K562 (cell line): ENCODE measurements around the gene TFPT. TPM values are rescaled to one million over a fixed set of nuclear protein-coding genes. Genes with fewer than 3 reads are reported as not detected.
A peak's percentile ranks its signal among the peaks of the same experiment; 100 is the strongest.

ENCODE experiments used
- BRF1 ChIP-seq: IDR thresholded peaks from 3 replicates; pipeline ENCODE4 v1.6.1; 2011; ENCODE audit warnings: borderline replicate concordance, mild to moderate bottlenecking; ENCODE audit not compliant: insufficient read length; ENCODE audit errors: extremely low read depth
- polyA plus RNA-seq, 8 experiments: library from polyadenylated mRNA; depleted of rRNA in 4 of 8; stranded (reverse) in 5 of 8; unstranded in 3 of 8; fragments of >200 nt; fragmentation: Nextera tagmentation in 2 of 8; fragmentation: Illumina TruSeq in 1 of 8; extraction: Ambion mirVana in 2 of 8; extraction: Trizol in 1 of 8; gene quantifications; 2 replicates each; pipeline versions ENCODE4 v1.2.1 to v1.2.3, GENCODE V29; 2011 to 2014; ENCODE audit warnings: inconsistent platforms in 1 of 8, missing spikeins in 1 of 8
- total RNA-seq, 7 experiments: library from RNA; depleted of rRNA in 6 of 7; stranded (reverse); fragments of >200 nt in 6 of 7; fragmentation: Illumina TruSeq in 2 of 7; extraction: Trizol in 2 of 7; gene quantifications; 2 replicates each; pipeline versions ENCODE4 v1.2.1 to v1.2.3, GENCODE V29; 2011 to 2021; ENCODE audit warnings: low replicate concordance in 1 of 7
- TF ChIP-seq, protein P1 (sequence below): fragments of 450-650 bp; IDR thresholded peaks from 2 replicates; pipeline ENCODE4 v1.6.1; 2018; ENCODE audit not compliant: partially characterized antibody
- TF ChIP-seq, protein P2 (sequence below): fragments of 450-650 bp; IDR thresholded peaks from one replicate; pipeline ENCODE4 v1.6.1; 2018; ENCODE audit warnings: mild to moderate bottlenecking, moderate library complexity; ENCODE audit not compliant: partially characterized antibody

Gene TFPT
- total and polyA plus RNA-seq, 9 of the 15 experiments (the other 6 are each of a cell fraction or from before 2014, with no cell fraction given): 0.72 to 16.4 (median 9.2) TPM

GRCh38 chr19:54154603-54155345 lies 39.3 kb upstream of the TFPT start (continued):
- TF ChIP-seq, protein P1, sequence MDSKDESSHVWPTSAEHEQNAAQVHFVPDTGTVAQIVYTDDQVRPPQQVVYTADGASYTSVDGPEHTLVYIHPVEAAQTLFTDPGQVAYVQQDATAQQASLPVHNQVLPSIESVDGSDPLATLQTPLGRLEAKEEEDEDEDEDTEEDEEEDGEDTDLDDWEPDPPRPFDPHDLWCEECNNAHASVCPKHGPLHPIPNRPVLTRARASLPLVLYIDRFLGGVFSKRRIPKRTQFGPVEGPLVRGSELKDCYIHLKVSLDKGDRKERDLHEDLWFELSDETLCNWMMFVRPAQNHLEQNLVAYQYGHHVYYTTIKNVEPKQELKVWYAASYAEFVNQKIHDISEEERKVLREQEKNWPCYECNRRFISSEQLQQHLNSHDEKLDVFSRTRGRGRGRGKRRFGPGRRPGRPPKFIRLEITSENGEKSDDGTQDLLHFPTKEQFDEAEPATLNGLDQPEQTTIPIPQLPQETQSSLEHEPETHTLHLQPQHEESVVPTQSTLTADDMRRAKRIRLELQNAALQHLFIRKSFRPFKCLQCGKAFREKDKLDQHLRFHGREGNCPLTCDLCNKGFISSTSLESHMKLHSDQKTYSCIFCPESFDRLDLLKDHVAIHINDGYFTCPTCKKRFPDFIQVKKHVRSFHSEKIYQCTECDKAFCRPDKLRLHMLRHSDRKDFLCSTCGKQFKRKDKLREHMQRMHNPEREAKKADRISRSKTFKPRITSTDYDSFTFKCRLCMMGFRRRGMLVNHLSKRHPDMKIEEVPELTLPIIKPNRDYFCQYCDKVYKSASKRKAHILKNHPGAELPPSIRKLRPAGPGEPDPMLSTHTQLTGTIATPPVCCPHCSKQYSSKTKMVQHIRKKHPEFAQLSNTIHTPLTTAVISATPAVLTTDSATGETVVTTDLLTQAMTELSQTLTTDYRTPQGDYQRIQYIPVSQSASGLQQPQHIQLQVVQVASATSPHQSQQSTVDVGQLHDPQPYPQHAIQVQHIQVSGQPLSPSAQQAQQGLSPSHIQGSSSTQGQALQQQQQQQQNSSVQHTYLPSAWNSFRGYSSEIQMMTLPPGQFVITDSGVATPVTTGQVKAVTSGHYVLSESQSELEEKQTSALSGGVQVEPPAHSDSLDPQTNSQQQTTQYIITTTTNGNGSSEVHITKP: peak; percentile 56
- no peak for TF ChIP-seq BRF1
- TF ChIP-seq, protein P2, sequence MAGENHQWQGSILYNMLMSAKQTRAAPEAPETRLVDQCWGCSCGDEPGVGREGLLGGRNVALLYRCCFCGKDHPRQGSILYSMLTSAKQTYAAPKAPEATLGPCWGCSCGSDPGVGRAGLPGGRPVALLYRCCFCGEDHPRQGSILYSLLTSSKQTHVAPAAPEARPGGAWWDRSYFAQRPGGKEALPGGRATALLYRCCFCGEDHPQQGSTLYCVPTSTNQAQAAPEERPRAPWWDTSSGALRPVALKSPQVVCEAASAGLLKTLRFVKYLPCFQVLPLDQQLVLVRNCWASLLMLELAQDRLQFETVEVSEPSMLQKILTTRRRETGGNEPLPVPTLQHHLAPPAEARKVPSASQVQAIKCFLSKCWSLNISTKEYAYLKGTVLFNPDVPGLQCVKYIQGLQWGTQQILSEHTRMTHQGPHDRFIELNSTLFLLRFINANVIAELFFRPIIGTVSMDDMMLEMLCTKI: no peak
